Activated naive CD4-positive, alpha-beta T cell treated with anti-CD3 and anti-CD28 coated beads, Interleukin-2, amount 10 ng/mL, durations not matched to agents 7 days and 5 days (primary cell): Measurements from ENCODE around the gene ACSS1.
A peak's percentile ranks its signal among the peaks of the same experiment; 100 is the strongest.

Experiments used
- CTCF ChIA-PET: fragments of 350-600 bp; sonication (Branson Sonifier 250); formaldehyde crosslinking; loops from one replicate; lab custom pipeline; 2021; ENCODE audit warnings: antibody characterized with exemption; lab: Charles Lee
- DNase-seq: peaks from one replicate; pipeline ENCODE4 v3.0.0-alpha.2; 2020
- H3K27ac Mint-ChIP-seq: one replicate; pipeline ENCODE4 v1.8.0; 2021; ENCODE audit warnings: mild to moderate bottlenecking, moderate library complexity, mixed read lengths
- H3K27me3 Mint-ChIP-seq: one replicate; pipeline ENCODE4 v1.8.0; 2021; ENCODE audit warnings: mild to moderate bottlenecking, mixed read lengths
- H3K36me3 Mint-ChIP-seq: one replicate; pipeline ENCODE4 v1.8.0; 2021; ENCODE audit warnings: mixed read lengths
- H3K4me1 Mint-ChIP-seq: one replicate; pipeline ENCODE4 v1.8.0; 2021; ENCODE audit warnings: mixed read lengths
- H3K4me3 Mint-ChIP-seq: one replicate; pipeline ENCODE4 v1.8.0; 2021; ENCODE audit warnings: mild to moderate bottlenecking, moderate library complexity, mixed read lengths
- H3K9me3 Mint-ChIP-seq: one replicate; pipeline ENCODE4 v1.8.0; 2021; ENCODE audit warnings: mixed read lengths

The ACSS1 gene

GRCh38 chr20:25041813-25042530, 16.0 kb downstream of the ACSS1 start:
- H3K4me3 Mint-ChIP-seq, result no peak overlapping the region

GRCh38 chr20:25040438-25040831, 17.5 kb downstream of the ACSS1 start:
- no peak overlapping the region for H3K4me3 Mint-ChIP-seq
- CTCF ChIA-PET, result no interaction called here
- DNase-seq, result no peak
- no peak overlapping the region for H3K27ac Mint-ChIP-seq
- no peaks in the 10 kb centered on the region for H3K9me3 Mint-ChIP-seq
- no peaks in the 10 kb centered on the region for H3K27me3 Mint-ChIP-seq
- H3K36me3 Mint-ChIP-seq, result peaks cover 20% of the 10 kb centered on the region
- H3K4me1 Mint-ChIP-seq, result peaks cover 77% of the 10 kb centered on the region

More at GRCh38 chr20:25041813-25042530, 16.0 kb downstream of the ACSS1 start:
- Mint-ChIP-seq H3K9me3 (no peaks in the 10 kb centered on the region), H3K27me3 (no peaks in the 10 kb centered on the region), H3K4me1 (peaks cover 62% of the 10 kb centered on the region), H3K36me3 (peaks cover 19% of the 10 kb centered on the region), H3K27ac (peak overlapping the region; percentile 88)
- CTCF ChIA-PET, result no interaction called here
- DNase-seq, result no peak

- CTCF ChIA-PET, result interaction anchor here (1.2 kb wide), 1 partner anchor 30 kb away, joined by 3 read pairs; no protein-coding TSS in a partner anchor
- no peaks in the 10 kb centered on the region for H3K9me3 Mint-ChIP-seq
- H3K27ac Mint-ChIP-seq, result no peak overlapping the region
- H3K36me3 Mint-ChIP-seq, result peaks cover 20% of the 10 kb centered on the region
- H3K4me1 Mint-ChIP-seq, result peaks cover 80% of the 10 kb centered on the region
- no peaks in the 10 kb centered on the region for H3K27me3 Mint-ChIP-seq
- no peak overlapping the region for H3K4me3 Mint-ChIP-seq
- no peak for DNase-seq
Measured at GRCh38 chr20:25039697-25040437, 18.1 kb downstream of the ACSS1 start.

GRCh38 chr20:25038591-25039015, 19.3 kb downstream of the ACSS1 start:
- Mint-ChIP-seq H3K27me3 (no peaks in the 10 kb centered on the region), H3K9me3 (no peaks in the 10 kb centered on the region), H3K36me3 (peaks cover 20% of the 10 kb centered on the region), H3K4me1 (peaks cover 75% of the 10 kb centered on the region), H3K4me3 (no peak overlapping the region), H3K27ac (peak overlapping the region; percentile 52)
- CTCF ChIA-PET, result interaction anchor here (1.2 kb wide), 1 partner anchor 29 kb away, joined by 3 read pairs; no protein-coding TSS in a partner anchor
- DNase-seq, result no peak

GRCh38 chr20:25038103-25038410, 19.9 kb downstream of the ACSS1 start:
- H3K36me3 Mint-ChIP-seq, result peaks cover 19% of the 10 kb centered on the region
- H3K4me1 Mint-ChIP-seq, result peaks cover 72% of the 10 kb centered on the region
- H3K9me3 Mint-ChIP-seq, result no peaks in the 10 kb centered on the region
- H3K4me3 Mint-ChIP-seq, result no peak overlapping the region
- no peaks in the 10 kb centered on the region for H3K27me3 Mint-ChIP-seq
- CTCF ChIA-PET, result no interaction called here
- DNase-seq, result no peak
- H3K27ac Mint-ChIP-seq, result peak overlapping the region; percentile 88

GRCh38 chr20:25037288-25038102, 20.4 kb downstream of the ACSS1 start:
- DNase-seq, result no peak
- peaks cover 67% of the 10 kb centered on the region for H3K4me1 Mint-ChIP-seq
- peaks cover 16% of the 10 kb centered on the region for H3K36me3 Mint-ChIP-seq
- H3K27ac Mint-ChIP-seq, result peak overlapping the region; percentile 88
- H3K4me3 Mint-ChIP-seq, result peak overlapping the region; percentile 41
- no peaks in the 10 kb centered on the region for H3K9me3 Mint-ChIP-seq
- H3K27me3 Mint-ChIP-seq, result no peaks in the 10 kb centered on the region
- CTCF ChIA-PET, result no interaction called here

GRCh38 chr20:25036331-25036936, 21.5 kb downstream of the ACSS1 start:
- Mint-ChIP-seq H3K27me3 (no peaks in the 10 kb centered on the region), H3K27ac (peak overlapping the region; percentile 88), H3K9me3 (no peaks in the 10 kb centered on the region), H3K4me3 (peak overlapping the region; percentile 41), H3K36me3 (peaks cover 19% of the 10 kb centered on the region), H3K4me1 (peaks cover 56% of the 10 kb centered on the region)
- DNase-seq, result no peak
- CTCF ChIA-PET, result interaction anchor here (0.6 to 1.3 kb wide), 6 partner anchors 26 to 306 kb away, joined by 3 to 5 read pairs (median 3); no protein-coding TSS in a partner anchor

GRCh38 chr20:25035921-25036320, 22.0 kb downstream of the ACSS1 start:
- peak; percentile 52 for DNase-seq
- Mint-ChIP-seq H3K36me3 (peaks cover 20% of the 10 kb centered on the region), H3K4me3 (peak overlapping the region; percentile 41), H3K4me1 (peaks cover 53% of the 10 kb centered on the region), H3K9me3 (no peaks in the 10 kb centered on the region), H3K27me3 (no peaks in the 10 kb centered on the region), H3K27ac (peak overlapping the region; percentile 88)
- CTCF ChIA-PET, result interaction anchor here (0.9 to 1.3 kb wide), 4 partner anchors 26 to 37 kb away, joined by 3 to 5 read pairs (median 3); no protein-coding TSS in a partner anchor

GRCh38 chr20:25033924-25034300, 24.0 kb downstream of the ACSS1 start:
- Mint-ChIP-seq H3K4me3 (no peak overlapping the region), H3K4me1 (peaks cover 41% of the 10 kb centered on the region), H3K36me3 (peaks cover 26% of the 10 kb centered on the region), H3K27me3 (no peaks in the 10 kb centered on the region), H3K27ac (no peak overlapping the region), H3K9me3 (no peaks in the 10 kb centered on the region)
- CTCF ChIA-PET, result interaction anchor here (0.9 to 1.9 kb wide), 3 partner anchors 32 to 145 kb away, joined by 3 to 5 read pairs (median 3); no protein-coding TSS in a partner anchor
- DNase-seq, result no peak

GRCh38 chr20:25033265-25033923, 24.5 kb downstream of the ACSS1 start:
- Mint-ChIP-seq H3K27ac (no peak overlapping the region), H3K9me3 (no peaks in the 10 kb centered on the region), H3K27me3 (no peaks in the 10 kb centered on the region), H3K36me3 (peaks cover 24% of the 10 kb centered on the region), H3K4me1 (peaks cover 36% of the 10 kb centered on the region), H3K4me3 (no peak overlapping the region)
- CTCF ChIA-PET, result interaction anchor here (0.7 to 1.9 kb wide), 3 partner anchors 32 to 145 kb away, joined by 3 to 5 read pairs (median 4); no protein-coding TSS in a partner anchor
- no peak for DNase-seq

GRCh38 chr20:25032478-25033264, 25.3 kb downstream of the ACSS1 start:
- H3K27me3 Mint-ChIP-seq, result no peaks in the 10 kb centered on the region
- CTCF ChIA-PET, result interaction anchor here (0.7 to 1.9 kb wide), 3 partner anchors 33 to 146 kb away, joined by 3 to 5 read pairs (median 4); no protein-coding TSS in a partner anchor

GRCh38 chr20:25032065-25032477, 25.9 kb downstream of the ACSS1 start:
- CTCF ChIA-PET, result no interaction called here
- Mint-ChIP-seq H3K27ac (no peak overlapping the region), H3K4me1 (peaks cover 23% of the 10 kb centered on the region)

More at GRCh38 chr20:25032478-25033264, 25.3 kb downstream of the ACSS1 start:
- DNase-seq, result no peak
- peaks cover 23% of the 10 kb centered on the region for H3K36me3 Mint-ChIP-seq
- H3K4me1 Mint-ChIP-seq, result peaks cover 29% of the 10 kb centered on the region
- no peak overlapping the region for H3K4me3 Mint-ChIP-seq
- no peaks in the 10 kb centered on the region for H3K9me3 Mint-ChIP-seq
- H3K27ac Mint-ChIP-seq, result no peak overlapping the region

More at GRCh38 chr20:25032065-25032477, 25.9 kb downstream of the ACSS1 start:
- no peak overlapping the region for H3K4me3 Mint-ChIP-seq
- DNase-seq, result no peak
- H3K9me3 Mint-ChIP-seq, result no peaks in the 10 kb centered on the region
- no peaks in the 10 kb centered on the region for H3K27me3 Mint-ChIP-seq
- peaks cover 28% of the 10 kb centered on the region for H3K36me3 Mint-ChIP-seq
